GM18909 (cell line): ENCODE data around the gene UNC13A.
"Not testable (repeated sequence)": the region's sequence is repeated elsewhere in the genome, so short reads cannot be mapped to it uniquely, and the experiment has no call there.

ENCODE experiments used
- ATAC-seq: cut with Tn5 transposase; IDR thresholded peaks from one replicate; pipeline ENCODE4 v1.9.1; 2021; ENCODE audit warnings: mild to moderate bottlenecking; ENCODE audit not compliant: unreplicated experiment, poor library complexity

The UNC13A gene

GRCh38 chr19:17577457-17578097 is 110.6 kb downstream of the UNC13A start:
- no peak for ATAC-seq

GRCh38 chr19:17576758-17577456 is 111.2 kb downstream of the UNC13A start:
- no peak for ATAC-seq

GRCh38 chr19:17575871-17576757 is 112.0 kb downstream of the UNC13A start:
- ATAC-seq = no peak

- ATAC-seq = no peak
Measured at GRCh38 chr19:17572638-17573037, 115.5 kb downstream of the UNC13A start.

GRCh38 chr19:17570791-17571190 is 117.4 kb downstream of the UNC13A start:
- no peak for ATAC-seq

- ATAC-seq = not testable (repeated sequence)
Measured at GRCh38 chr19:17570291-17570690, 117.9 kb downstream of the UNC13A start.

- ATAC-seq = no peak
Measured at GRCh38 chr19:17567940-17568339, 120.2 kb downstream of the UNC13A start.

GRCh38 chr19:17565611-17566010 is 122.5 kb downstream of the UNC13A start:
- ATAC-seq = no peak

GRCh38 chr19:17564781-17565180 is 123.4 kb downstream of the UNC13A start:
- no peak for ATAC-seq

GRCh38 chr19:17562561-17562960 is 125.6 kb downstream of the UNC13A start:
- no peak for ATAC-seq

- no peak for ATAC-seq
Measured at GRCh38 chr19:17562097-17562496, 126.1 kb downstream of the UNC13A start.

GRCh38 chr19:17560205-17560595 is 128.0 kb downstream of the UNC13A start:
- ATAC-seq = no peak

- no peak for ATAC-seq
Measured at GRCh38 chr19:17557466-17557865, 130.7 kb downstream of the UNC13A start.

- no peak for ATAC-seq
Measured at GRCh38 chr19:17556995-17557394, 131.2 kb downstream of the UNC13A start.

- ATAC-seq = peak; percentile 33
Measured at GRCh38 chr19:17555929-17556813, 132.0 kb downstream of the UNC13A start.

- peak; percentile 86 for ATAC-seq
Measured at GRCh38 chr19:17555480-17555928, 132.7 kb downstream of the UNC13A start, which contains the start of gene COLGALT1. TSS of gene COLGALT1 (plus strand) at chr19:17555649. CDS start at chr19:17555714, 65 bp downstream.

GRCh38 chr19:17554968-17555479 is 133.1 kb downstream of the UNC13A start:
- no peak for ATAC-seq

- ATAC-seq = no peak
Measured at GRCh38 chr19:17553256-17553655, 134.9 kb downstream of the UNC13A start.

GRCh38 chr19:17552735-17553134 is 135.4 kb downstream of the UNC13A start:
- not testable (repeated sequence) for ATAC-seq
